Measurements from ENCODE around the gene CD4. TPM values are rescaled to one million over a fixed set of nuclear protein-coding genes. Genes with fewer than 3 reads are reported as not detected.
A peak's percentile ranks its signal among the peaks of the same experiment; 100 is the strongest.

The CD4 gene
- total RNA-seq, 2 donors from 2014 or later: 0.77 to 1.3 TPM

GRCh38 chr12:6837370-6838060 lies 48.2 kb downstream of the CD4 start:
- Histone ChIP-seq H3K27ac (ENCODE audit: low read depth, low read length) (no peak overlapping the region), H3K4me1 (ENCODE audit: control insufficient read depth, insufficient read depth, low read length) (peaks cover 4% of the 10 kb centered on the region), H3K9ac (ENCODE audit: extremely low read depth, low read length, poor library complexity, severe bottlenecking) (no peak overlapping the region), H3K9me3 (ENCODE audit: control insufficient read depth, low read length) (no peaks in the 10 kb centered on the region), H3K27me3 (ENCODE audit: control insufficient read depth, insufficient read depth, low read length, poor library complexity, severe bottlenecking) (no peaks in the 10 kb centered on the region), H3K36me3 (ENCODE audit: control insufficient read depth, insufficient read depth, low read length) (peaks cover 56% of the 10 kb centered on the region), H3K4me3 (ENCODE audit: low read length) (no peak overlapping the region)
- peaks cover 10% of the 10 kb centered on the region for H3K27me3 Mint-ChIP-seq (ENCODE audit: insufficient read depth)
- no peak for DNase-seq
- peaks cover 56% of the 10 kb centered on the region for H3K36me3 Mint-ChIP-seq (ENCODE audit: low read depth)
- no peaks in the 10 kb centered on the region for H3K9me3 Mint-ChIP-seq
- 94 to 95% methylated on average over 20 to 26 of the region's 26 CpGs for WGBS, 2 experiments (ENCODE audit: insufficient coverage in 1 of 2, insufficient read length in 1 of 2)
- no peak overlapping the region for H3K4me3 Mint-ChIP-seq
- H3K27ac Mint-ChIP-seq: no peak overlapping the region
- TF ChIP-seq CTCF (conservative IDR thresholded peaks at IDR 0.05): no peak
- H3K4me1 Mint-ChIP-seq: peaks cover 25% of the 10 kb centered on the region

GRCh38 chr12:6838854-6839253 lies 49.5 kb downstream of the CD4 start:
- no peak overlapping the region for H3K9ac ChIP-seq (ENCODE audit: extremely low read depth, low read length, poor library complexity, severe bottlenecking)
- Mint-ChIP-seq H3K9me3 (no peaks in the 10 kb centered on the region), H3K36me3 (ENCODE audit: low read depth) (peaks cover 53% of the 10 kb centered on the region), H3K27me3 (ENCODE audit: insufficient read depth) (peaks cover 13% of the 10 kb centered on the region), H3K4me3 (no peak overlapping the region), H3K27ac (no peak overlapping the region), H3K4me1 (peaks cover 36% of the 10 kb centered on the region)
- WGBS, 2 experiments (ENCODE audit: insufficient coverage in 1 of 2, insufficient read length in 1 of 2): 93 to 94% methylated on average over 7 to 16 of the region's 16 CpGs
- H3K9me3 ChIP-seq (ENCODE audit: control insufficient read depth, low read length): no peaks in the 10 kb centered on the region
- peaks cover 53% of the 10 kb centered on the region for H3K36me3 ChIP-seq (ENCODE audit: control insufficient read depth, insufficient read depth, low read length)
- TF ChIP-seq CTCF (conservative IDR thresholded peaks at IDR 0.05): no peak
- H3K4me1 ChIP-seq (ENCODE audit: control insufficient read depth, insufficient read depth, low read length): peaks cover 4% of the 10 kb centered on the region
- H3K4me3 ChIP-seq (ENCODE audit: low read length): no peak overlapping the region
- no peaks in the 10 kb centered on the region for H3K27me3 ChIP-seq (ENCODE audit: control insufficient read depth, insufficient read depth, low read length, poor library complexity, severe bottlenecking)
- no peak overlapping the region for H3K27ac ChIP-seq (ENCODE audit: low read depth, low read length)
- DNase-seq: no peak

GRCh38 chr12:6839482-6840201 lies 50.3 kb downstream of the CD4 start:
- Mint-ChIP-seq H3K36me3 (ENCODE audit: low read depth) (peaks cover 51% of the 10 kb centered on the region), H3K27ac (peak overlapping the region; percentile 15), H3K4me1 (peaks cover 36% of the 10 kb centered on the region), H3K4me3 (no peak overlapping the region), H3K9me3 (no peaks in the 10 kb centered on the region), H3K27me3 (ENCODE audit: insufficient read depth) (peaks cover 13% of the 10 kb centered on the region)
- WGBS, 2 experiments (ENCODE audit: insufficient coverage in 1 of 2, insufficient read length in 1 of 2): 79 to 83% methylated on average over 3 to 10 of the region's 10 CpGs
- no peak for TF ChIP-seq CTCF (conservative IDR thresholded peaks at IDR 0.05)
- H3K4me3 ChIP-seq (ENCODE audit: low read length): no peak overlapping the region
- no peaks in the 10 kb centered on the region for H3K27me3 ChIP-seq (ENCODE audit: control insufficient read depth, insufficient read depth, low read length, poor library complexity, severe bottlenecking)
- H3K9ac ChIP-seq (ENCODE audit: extremely low read depth, low read length, poor library complexity, severe bottlenecking): no peak overlapping the region
- H3K27ac ChIP-seq (ENCODE audit: low read depth, low read length): peak overlapping the region; percentile 80
- H3K4me1 ChIP-seq (ENCODE audit: control insufficient read depth, insufficient read depth, low read length): peaks cover 4% of the 10 kb centered on the region
- H3K9me3 ChIP-seq (ENCODE audit: control insufficient read depth, low read length): no peaks in the 10 kb centered on the region
- peak; percentile 87 for DNase-seq
- H3K36me3 ChIP-seq (ENCODE audit: control insufficient read depth, insufficient read depth, low read length): peaks cover 53% of the 10 kb centered on the region
